Activated T-cell treated with anti-CD3 and anti-CD28 coated beads, Interleukin-2, amount 50 U/mL, for 48 hours (primary cell): ENCODE results near the gene DLG2.

Experiments used
- DNase-seq, 2 experiments: peaks; one replicate each; pipeline ENCODE4 v3.0.0-alpha.2; 2020

DLG2 gene

DNA sequence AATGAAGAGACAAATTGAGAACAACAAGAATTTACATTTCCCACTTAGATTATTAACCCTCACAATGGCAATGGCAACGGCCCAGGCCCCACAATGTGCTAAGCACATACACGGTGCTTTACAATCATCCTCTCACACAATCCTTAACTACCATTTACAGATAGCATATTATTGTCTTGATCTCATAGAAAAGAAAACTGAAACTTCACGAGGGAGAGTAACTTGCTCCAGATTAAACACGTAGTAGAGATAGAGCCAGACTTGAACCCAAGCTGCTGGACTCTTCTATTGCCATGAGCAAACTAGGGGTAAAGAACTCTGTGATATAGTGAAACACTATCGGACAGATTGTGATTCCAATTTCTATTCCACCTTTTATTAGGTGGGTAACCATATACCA is 665.1 kb downstream of the DLG2 start:
- DNase-seq = no peak

DNA sequence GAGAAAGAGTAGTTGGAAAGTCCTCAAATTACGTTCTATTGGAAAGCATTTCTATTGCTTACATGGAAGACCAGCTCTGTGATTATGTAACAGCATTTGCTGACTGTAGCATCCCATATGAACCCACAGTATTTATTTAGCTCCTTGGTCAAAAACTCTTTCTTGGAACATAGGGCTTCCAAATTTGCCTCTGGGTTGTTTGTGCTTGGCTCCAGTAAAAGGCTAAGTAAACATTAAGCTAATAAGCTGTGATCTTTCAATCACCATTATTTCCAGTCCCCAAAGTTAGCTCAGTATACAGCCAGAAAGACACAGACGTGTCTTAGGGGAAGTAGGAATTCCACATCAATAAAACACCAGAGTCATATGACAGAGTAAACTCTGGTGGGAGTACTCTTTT is 668.8 kb downstream of the DLG2 start:
- DNase-seq = no peak

DNA sequence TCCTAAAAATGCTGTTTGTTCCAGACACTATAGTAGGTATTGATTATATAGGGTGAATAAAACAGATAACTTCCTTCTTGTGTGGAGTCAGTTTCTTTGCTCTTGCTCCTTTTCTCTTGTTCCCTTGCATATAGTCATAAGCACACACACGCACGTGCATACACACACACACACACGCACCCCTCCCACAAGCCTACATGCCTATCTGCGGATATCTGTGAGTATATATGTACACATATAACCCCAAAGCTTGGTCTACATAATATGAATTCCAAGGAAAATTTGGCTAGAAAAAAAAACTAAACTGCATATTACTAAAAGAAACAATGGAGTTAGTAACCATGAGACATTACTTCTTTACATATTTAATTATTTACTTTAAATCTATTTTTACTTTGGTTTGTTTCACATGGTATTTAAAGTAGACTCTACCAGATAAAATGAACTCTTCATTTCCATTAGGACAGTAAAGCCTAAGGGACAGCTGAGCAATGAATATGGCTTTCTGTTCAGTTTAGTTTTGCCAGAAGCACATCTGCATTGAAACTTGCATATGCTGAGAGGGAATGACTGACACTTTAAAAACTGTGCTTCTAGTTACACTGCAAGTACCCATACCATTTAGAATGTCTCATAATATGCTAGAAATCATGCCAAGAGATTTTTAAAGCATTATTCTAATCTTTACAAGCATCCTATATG is 676.4 kb downstream of the DLG2 start:
- DNase-seq = no peak

GRCh38 chr11:84947970-84948580 is 679.1 kb downstream of the DLG2 start:
- DNase-seq = no peak

DNA sequence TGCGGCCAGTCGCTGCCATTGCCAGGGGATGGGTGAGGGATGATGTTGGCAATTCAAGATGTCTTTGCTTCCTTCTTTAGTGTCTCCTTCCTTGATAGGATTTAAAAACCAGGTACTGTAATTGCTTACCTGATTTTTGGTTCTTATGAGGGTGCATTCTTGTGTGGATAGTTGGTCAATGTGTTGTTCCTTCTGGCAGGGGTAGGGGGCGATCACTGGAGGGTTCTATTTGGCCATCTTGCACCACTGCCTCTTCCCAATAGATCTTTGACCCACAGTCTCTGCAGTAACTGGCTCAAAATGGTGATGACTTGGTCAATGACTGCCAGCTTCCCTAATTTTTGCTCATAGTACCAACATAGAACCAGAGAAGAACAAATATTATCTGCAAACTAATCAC is 680.1 kb downstream of the DLG2 start:
- DNase-seq = no peak

GRCh38 chr11:84930863-84931262 is 696.3 kb downstream of the DLG2 start:
- DNase-seq = no peak

DNA sequence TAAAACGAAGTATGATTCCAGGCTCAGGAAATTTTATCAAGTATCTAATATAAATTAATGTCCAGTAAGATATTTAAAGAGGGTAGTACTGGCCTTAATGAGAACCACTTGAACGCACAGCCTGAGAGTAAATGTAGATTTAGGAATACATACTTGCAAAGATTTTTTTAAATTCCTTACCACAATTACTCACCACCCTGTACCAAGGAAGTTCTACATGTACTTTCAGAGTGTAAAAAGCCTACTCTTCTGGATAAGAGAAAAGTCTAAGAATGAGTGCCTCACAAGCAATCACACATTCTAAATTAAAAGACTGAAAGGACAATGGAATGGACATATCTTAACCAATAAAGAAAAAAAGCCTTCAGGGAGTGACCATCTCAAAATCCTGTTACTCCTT is 697.4 kb downstream of the DLG2 start:
- DNase-seq = no peak

- no peak for DNase-seq
These were observed 702.9 kb downstream of the DLG2 start for GRCh38 chr11:84924154-84924692.

GRCh38 chr11:84923489-84923888 is 703.7 kb downstream of the DLG2 start:
- DNase-seq = no peak

GRCh38 chr11:84922836-84923235 is 704.3 kb downstream of the DLG2 start:
- no peak for DNase-seq

DNA sequence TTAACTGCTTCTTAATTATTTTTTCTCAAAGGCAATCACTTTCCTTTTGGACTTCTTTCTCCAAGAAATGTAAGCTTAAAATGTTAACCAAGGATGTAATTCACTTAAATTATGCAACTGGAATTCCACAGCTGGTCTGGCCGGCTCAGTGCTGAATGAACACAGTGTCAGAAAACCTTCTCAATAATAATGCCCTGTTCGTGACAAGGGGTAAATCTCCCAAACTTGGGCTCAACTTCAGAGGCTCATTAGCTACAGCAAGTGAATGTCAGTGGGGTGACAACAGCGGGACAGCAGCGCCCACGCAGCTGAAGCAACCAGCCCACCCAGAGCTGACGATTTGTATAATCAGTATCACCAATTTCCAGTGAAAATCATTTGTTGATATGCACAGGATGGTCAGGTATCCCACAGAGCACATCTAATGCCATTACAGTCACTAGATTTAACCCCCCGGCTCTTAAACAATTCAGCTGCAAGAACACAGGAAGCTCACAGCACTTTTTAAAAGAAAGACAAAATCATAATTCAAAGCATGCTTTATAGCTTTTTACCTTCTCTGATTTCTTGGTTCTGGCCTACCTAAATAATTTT is 704.8 kb downstream of the DLG2 start:
- DNase-seq = no peak

- no peak for DNase-seq
These were observed 712.6 kb downstream of the DLG2 start for GRCh38 chr11:84914511-84914910.

DNA sequence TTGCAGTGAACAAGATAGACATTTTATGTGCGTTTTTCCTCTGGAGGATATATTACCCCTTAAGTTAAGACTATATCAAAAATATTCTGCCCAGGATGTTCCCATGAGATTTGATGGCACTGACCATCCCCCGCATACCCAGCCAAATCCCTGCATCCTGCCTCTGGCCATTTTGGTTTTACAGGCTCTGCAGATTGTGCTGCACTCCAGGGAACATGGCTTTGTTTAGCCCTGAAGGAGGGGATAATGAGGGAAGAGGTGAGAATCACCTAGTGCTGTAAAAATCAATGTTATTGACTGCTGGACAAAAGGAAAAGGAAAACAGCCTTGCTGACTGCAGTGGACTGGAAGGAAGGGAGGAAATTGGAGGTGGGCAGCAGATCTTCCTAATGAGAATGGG is 717.4 kb downstream of the DLG2 start:
- DNase-seq = no peak

DNA sequence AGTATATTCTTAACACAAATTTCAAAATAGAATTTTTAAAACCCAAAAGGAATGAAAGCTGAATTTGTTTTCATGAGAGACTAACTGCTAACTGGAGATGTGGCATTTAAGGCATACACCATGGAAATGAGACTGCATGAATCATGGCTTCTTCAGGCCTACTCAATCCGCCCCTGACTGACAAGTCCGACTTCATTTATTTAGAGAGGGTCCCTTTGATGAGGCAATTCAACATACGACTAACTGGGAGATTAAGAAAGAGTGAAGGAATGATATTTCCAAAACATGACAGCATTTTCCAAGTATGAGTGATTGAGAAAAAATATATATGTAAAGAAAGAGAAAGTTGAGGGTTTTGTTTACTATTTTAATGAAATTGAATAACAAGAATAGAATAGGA is 720.1 kb downstream of the DLG2 start:
- no peak for DNase-seq

- DNase-seq = no peak
These were observed 721.7 kb downstream of the DLG2 start for GRCh38 chr11:84905411-84905810.

DNA sequence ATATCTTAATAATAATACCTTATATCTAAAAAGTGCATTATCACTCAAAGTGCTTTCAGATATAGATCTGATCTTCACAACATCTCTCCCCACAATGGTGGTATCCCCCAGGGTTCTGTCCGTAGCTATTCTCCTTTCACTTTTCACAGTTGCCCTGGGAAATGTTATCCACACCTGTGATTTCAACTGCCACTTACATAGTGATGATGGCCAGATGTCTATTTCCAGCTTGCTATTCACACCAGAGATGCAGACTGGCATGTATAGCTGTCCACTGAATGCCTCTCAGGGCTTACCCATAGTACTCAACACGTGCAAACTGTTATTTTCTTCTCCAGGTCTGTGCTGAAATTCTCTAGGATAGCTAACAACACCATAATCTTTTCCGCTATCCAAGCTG is 724.7 kb downstream of the DLG2 start:
- DNase-seq = no peak

DNA sequence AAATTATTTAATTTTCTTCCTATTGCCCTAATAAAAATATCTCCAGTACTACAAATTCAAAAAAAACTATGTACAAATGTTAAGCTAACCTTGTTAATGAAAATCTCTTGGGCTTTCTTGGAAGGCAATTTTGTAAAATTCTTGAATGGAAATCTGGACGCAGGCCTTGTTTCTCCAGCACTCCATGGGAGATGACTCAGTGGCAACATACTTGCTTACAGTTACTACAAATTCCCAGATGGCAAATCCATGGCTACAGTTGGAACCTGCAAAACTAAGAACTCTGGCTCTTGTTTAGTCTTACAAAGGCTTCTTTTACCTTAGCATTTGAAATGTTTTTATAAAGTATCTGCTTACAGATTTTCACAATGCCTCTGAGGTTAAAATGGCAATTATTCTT is 725.2 kb downstream of the DLG2 start:
- DNase-seq = no peak

GRCh38 chr11:84899740-84900139 is 727.4 kb downstream of the DLG2 start:
- no peak for DNase-seq

- no peak for DNase-seq
These were observed 728.0 kb downstream of the DLG2 start for GRCh38 chr11:84899134-84899533.

- DNase-seq = no peak
These were observed 732.5 kb downstream of the DLG2 start for GRCh38 chr11:84894666-84895065.

DNA sequence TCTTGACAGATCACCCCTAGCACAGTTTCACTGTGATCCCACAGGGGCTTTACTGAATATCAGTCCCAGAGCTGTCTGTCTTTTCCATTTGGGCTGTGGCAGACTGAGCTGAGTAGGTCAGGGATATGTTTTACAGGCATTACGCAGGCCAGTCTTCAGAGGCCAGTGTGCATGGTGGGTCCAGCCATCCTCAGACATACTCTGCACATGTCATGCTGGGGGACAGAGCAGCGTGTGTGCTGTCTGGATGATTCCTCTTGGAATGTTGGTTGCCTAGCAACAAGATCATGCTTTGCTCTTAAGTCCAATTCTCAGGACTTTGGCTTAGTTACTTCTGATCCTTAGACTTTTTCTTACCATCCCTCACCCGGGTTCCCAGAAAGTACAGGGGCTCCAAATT is 736.5 kb downstream of the DLG2 start:
- DNase-seq = no peak

DNA sequence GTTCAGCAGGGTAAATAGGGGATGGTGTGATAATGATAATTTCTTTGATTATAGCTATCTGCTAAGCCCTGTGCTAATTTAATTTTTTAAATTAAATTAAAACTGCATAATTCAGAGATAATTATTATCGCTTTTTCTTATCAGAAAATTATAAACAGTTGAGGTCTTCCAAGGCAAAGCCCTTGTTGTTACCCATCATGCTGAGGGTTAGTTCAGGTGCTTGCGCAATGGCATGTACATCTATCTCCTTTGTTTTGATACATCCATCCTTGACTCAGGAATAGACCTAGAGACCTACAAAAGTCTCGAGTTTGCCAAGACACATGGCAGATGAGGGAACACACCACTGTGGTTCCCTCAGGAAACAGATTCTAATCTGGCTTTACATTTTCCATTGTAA is 737.6 kb downstream of the DLG2 start:
- no peak for DNase-seq

DNA sequence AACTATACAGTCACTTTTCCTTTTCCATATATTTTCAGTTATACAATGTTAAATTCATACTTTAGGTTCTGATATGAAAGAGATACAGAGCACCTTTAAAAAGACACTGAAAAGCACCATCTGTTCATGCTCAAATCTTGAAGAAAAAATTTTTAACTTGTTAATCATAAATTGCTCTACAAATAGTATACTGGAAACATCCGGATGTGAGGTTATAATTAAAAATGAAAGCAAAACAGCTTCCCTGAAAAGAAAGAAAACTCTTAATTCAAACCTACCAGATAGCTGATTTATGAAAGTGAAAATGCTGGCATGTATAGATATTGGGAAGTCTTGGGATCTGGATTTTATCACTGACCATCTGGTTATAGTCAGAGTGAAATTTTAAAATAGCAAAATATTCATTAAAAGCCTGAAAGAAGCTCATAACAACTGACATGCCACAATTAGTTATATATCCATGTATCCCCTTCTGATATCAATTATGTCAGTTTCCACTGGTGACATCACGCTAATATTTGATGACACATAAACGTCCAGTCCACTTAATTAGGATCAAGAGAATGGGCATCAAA is 740.0 kb downstream of the DLG2 start:
- DNase-seq = no peak

- DNase-seq = no peak
These were observed 740.8 kb downstream of the DLG2 start for GRCh38 chr11:84886344-84886743.
